T-helper 2 cell (primary cell): ENCODE results near the gene NISCH.
"Not testable (repeated sequence)": the region's sequence is repeated elsewhere in the genome, so short reads cannot be mapped to it uniquely, and the experiment has no call there.

Experiments
- DNase-seq, 5 experiments: peaks; one replicate each; pipeline versions ENCODE4 v3.0.0 to v3.0.0-alpha.2; 2012 to 2022

The NISCH gene

DNA sequence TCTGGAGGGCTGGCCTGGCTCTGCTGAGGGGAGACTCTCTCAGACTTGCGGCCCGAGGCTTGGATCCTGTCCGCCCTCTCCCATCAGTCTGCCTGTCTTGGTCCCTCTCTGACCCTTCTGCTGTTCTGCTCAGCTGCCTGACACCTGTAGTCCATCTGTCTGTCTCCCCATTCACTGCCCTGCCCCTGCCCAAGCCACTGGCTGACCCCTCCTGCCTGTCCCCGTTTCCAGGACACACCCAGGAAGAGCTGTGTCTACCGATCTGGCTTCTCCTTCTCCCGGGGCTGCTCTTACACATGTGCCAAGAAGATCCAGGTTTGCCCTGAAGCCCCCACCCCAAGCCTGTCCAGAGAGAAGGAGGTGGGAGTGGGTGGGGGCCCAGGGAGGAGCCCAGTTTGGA lies 59.8 kb downstream of the NISCH start:
- DNase-seq = no peak

DNA sequence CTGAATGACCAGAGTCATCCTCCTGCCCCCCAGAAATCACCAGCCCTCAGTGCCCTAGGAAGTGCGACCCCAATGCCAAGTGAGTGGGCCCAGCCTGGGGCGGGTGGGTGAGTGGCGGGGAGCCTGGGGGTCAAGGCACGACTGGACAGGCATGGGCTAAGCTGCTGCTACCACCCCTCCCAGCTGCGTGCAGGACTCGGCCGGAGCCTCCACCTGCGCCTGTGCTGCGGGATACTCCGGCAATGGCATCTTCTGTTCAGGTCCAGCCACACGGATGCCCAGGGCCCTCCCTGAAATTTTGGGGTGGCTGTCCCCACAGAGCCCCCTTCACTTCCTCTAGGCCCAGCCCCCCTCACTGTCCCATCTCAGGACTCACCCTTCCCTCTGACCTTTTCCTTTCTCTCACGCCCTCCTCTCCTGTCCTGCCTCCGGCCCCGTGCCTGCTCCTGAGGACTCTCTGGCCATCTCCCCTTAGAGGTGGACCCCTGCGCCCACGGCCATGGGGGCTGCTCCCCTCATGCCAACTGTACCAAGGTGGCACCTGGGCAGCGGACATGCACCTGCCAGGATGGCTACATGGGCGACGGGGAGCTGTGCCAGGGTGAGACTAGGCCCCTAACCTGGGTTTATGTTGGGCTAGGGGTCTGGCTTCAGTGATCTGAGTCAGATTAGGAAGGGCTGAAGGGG lies 61.2 kb downstream of the NISCH start:
- no peak for DNase-seq

DNA sequence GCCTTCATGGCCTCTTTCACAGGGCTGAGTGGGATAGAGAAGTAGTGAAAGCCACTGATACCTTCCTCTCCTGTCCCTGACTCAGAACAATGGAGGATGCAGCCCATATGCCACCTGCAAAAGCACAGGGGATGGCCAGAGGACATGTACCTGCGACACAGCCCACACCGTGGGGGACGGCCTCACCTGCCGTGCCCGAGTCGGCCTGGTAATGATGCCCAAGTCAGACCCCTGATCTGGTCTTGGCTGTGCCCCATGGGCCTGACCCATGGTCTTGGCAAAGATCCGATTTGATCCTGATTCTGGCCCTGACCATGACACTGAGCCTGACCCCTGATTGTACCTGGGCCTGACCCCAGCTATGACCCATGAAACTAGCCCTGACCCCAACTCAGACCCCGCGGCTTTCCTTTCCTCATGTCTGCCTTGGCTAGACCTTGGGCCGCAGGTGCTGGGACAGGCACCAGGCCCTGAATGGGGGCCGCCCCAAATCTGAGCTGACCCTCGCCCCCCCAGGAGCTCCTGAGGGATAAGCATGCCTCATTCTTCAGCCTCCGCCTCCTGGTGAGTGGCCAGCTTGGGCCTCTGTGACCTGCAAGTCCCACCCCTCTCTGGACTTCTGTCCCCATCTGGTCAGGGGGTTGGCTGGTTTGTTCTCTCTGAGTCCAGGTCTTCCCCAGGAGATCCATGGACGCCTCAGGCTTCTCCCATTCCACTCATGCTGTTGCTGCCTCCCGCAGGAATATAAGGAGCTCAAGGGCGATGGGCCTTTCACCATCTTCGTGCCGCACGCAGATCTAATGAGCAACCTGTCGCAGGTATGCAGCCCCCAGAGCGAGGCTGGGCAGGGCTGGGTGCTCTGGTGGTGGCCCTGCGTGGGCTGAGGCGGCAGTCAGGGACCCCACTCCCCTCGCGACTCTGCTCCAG lies 62.7 kb downstream of the NISCH start:
- DNase-seq = no peak

GRCh38 chr3:52518723-52519444 lies 63.5 kb downstream of the NISCH start:
- no peak for DNase-seq

GRCh38 chr3:52519445-52520140 lies 64.2 kb downstream of the NISCH start:
- no peak for DNase-seq

- no peak for DNase-seq
Measured at GRCh38 chr3:52520141-52520667, 64.8 kb downstream of the NISCH start.

GRCh38 chr3:52520716-52521487 lies 65.5 kb downstream of the NISCH start:
- no peak for DNase-seq

DNA sequence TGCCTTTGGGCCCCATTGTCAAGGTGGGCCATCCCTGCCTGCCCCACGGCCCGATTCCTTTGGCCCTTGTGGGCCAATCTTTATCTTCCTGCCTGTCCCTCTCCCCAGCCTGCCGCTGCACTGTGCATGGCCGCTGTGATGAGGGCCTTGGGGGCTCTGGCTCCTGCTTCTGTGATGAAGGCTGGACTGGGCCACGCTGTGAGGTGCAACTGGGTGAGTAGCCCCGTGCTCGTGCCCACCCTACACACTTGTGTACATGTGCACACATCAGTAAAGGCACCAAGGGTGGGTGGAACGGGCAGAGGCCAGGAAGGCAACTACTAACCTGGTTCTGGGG lies 66.1 kb downstream of the NISCH start:
- DNase-seq = no peak

DNA sequence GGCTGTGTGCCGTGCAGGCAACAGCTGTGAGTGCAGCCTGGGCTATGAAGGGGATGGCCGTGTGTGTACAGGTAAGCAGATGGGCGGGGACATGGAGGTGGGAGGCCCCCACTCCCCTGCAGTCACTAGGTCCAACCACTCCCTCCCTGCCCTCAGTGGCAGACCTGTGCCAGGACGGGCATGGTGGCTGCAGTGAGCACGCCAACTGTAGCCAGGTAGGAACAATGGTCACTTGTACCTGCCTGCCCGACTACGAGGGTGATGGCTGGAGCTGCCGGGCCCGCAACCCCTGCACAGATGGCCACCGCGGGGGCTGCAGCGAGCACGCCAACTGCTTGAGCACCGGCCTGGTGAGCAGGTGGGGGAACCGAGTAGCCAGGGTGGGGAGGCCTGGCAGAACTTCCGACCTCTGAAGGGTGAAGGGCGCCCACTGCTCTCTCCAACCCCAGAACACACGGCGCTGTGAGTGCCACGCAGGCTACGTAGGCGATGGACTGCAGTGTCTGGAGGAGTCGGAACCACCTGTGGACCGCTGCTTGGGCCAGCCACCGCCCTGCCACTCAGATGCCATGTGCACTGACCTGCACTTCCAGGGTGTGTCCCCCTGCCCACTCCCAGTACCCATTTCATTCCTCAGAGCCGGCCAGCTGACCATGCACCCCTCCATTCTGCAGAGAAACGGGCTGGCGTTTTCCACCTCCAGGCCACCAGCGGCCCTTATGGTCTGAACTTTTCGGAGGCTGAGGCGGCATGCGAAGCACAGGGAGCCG lies 66.7 kb downstream of the NISCH start:
- DNase-seq = no peak

GRCh38 chr3:52522651-52523251 lies 67.3 kb downstream of the NISCH start:
- no peak for DNase-seq

DNA sequence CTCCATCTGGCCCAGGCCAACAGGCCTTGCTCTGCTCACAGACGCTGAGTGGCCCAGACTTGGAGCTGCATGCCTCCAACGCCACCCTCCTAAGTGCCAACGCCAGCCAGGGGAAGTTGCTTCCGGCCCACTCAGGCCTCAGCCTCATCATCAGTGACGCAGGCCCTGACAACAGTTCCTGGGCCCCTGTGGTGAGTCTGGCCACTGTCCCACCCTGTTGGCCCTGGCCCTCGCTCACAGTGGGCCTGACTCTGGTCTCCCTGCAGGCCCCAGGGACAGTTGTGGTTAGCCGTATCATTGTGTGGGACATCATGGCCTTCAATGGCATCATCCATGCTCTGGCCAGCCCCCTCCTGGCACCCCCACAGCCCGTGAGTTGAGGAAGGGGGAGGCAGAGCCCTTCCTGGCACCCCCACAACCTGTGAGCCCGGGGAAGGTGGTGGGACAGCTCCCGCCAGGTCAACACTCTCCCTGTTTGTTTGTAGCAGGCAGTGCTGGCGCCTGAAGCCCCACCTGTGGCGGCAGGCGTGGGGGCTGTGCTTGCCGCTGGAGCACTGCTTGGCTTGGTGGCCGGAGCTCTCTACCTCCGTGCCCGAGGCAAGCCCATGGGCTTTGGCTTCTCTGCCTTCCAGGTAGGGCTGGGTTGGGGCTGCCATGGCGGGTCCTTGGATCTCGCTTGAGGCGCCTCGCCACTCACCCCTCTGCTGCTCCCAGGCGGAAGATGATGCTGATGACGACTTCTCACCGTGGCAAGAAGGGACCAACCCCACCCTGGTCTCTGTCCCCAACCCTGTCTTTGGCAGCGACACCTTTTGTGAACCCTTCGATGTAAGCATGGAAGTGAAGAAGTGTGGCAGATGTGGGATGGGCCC lies 68.2 kb downstream of the NISCH start:
- DNase-seq = peak in 2 of 5 experiments; percentile 3 to 5

GRCh38 chr3:52524258-52524751 lies 68.9 kb downstream of the NISCH start:
- peak in 2 of 5 experiments; percentile 2 to 6 for DNase-seq

DNA sequence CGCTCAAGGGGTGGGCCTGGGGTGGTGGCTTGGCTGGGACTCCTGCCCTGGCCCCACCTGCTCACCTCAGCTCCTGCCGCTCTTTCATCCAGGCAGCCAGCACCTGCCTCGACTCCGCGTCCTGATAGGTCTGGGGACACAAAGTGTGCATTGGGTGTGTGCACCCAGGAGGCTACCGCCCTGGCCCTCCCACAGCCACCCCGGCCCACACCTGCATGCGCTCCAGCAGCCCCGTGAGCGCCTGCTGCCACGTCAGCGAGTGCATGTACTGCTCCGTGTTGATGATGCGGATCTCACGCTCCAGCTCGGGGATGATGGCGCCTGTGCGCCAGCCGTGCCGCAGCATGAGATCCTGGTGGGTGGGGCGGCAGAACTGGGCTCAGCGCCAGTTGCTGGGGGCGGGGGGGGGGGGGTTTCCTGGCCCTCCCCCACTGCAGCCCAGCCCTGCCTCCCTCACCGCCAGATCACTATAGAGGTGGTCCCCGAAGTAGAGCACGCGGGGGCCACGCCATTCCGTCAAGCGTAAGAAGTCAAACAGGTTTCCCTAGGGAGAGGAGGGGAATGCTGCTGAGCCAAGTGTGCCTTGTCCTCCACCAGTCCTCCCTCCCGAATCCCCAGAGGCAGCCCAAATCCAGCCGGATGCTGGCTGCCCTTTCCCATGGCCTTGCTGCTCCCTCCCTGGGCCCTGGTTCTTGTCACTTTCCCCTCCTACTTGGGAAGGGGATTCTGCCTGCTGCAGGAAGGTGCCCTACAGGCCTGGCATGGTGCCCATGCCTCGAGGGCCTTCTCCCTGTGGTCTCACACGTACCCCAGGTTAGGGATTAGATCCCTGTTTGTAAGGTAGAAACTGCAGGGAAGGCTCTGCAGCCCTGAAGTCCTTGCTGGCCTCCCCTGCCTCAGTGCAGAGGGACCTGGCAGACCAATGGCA lies 69.6 kb downstream of the NISCH start:
- DNase-seq = peak in 2 of 5 experiments; percentile 2 to 5

GRCh38 chr3:52525680-52526561 lies 70.5 kb downstream of the NISCH start:
- DNase-seq = no peak

- not testable (repeated sequence) for DNase-seq
Measured at GRCh38 chr3:52526671-52527038, 71.3 kb downstream of the NISCH start.

DNA sequence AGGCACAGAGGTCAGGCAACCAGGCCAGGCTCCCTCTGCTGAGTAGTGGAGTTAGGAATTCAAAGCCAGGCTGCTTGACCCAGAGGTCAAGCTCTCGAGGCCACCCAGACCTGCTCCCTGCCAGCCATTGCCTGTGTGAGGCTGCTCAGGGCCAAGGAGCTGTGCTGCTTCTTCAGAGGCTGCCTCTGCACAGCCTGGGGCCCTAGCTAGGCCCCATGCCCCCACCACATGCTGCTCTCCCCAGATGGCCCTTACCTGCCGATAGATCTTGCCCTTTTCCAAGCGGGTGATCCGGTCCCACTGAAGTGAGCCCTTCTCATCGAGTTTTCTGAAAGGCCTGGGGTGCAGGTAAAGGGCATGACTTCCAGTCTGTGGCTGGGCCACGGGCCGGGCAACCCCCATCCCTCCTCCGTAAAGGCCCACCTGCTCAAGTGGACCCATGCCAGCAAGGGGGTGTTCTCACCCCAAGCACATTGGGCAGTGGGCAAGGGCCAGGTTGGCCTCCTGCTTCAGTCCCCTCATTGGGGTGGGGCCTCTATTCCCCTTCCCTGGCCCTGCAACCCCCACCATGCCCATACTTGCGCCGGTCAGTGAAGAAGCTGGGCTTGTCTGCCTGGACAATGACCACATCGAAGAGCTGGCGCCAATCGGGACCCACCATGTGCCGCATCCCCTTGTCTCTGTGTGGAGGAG lies 71.8 kb downstream of the NISCH start:
- DNase-seq = peak in 1 of 5 experiments; percentile 1
